PC-9 (cell line): ENCODE results near the gene AKAP6. TPM values are rescaled to one million over a fixed set of nuclear protein-coding genes. Genes with fewer than 3 reads are reported as not detected.

Experiments
- BruUV-seq: library from RNA; stranded (reverse); fragments of 400-500 nt; replicated peaks from 2 replicates; lab custom pipeline; 2021; lab: Mats Ljungman, UMichigan
- CTCF ChIA-PET: fragments of 300-600 bp; sonication (Branson Sonifier 250); formaldehyde crosslinking; loops from one replicate; lab custom pipeline; 2022; ENCODE audit warnings: antibody characterized with exemption; lab: Charles Lee
- POLR2A ChIA-PET: fragments of 300-600 bp; sonication (Branson Sonifier 250); formaldehyde crosslinking; loops from one replicate; lab custom pipeline; 2022; ENCODE audit warnings: antibody characterized with exemption; ENCODE audit not compliant: unreplicated experiment; lab: Charles Lee
- DNase-seq, 2 experiments: peaks; one replicate each; pipeline versions ENCODE4 v3.0.0 to v3.0.0-alpha.2; 2015 to 2022; ENCODE audit warnings: mixed read lengths in 1 of 2
- H2AFZ ChIP-seq: fragments of 200-600 bp; sonication (generic); 2 replicates; pipeline ENCODE4 v1.8.1; 2017; ENCODE audit warnings: antibody characterized with exemption
- H3F3A ChIP-seq: fragments of 200-600 bp; sonication (generic); 2 replicates; pipeline ENCODE4 v1.8.1; 2017; ENCODE audit warnings: antibody characterized with exemption, mild to moderate bottlenecking, low read depth; ENCODE audit not compliant: insufficient read depth
- H3K27ac ChIP-seq: fragments of 200-600 bp; sonication (generic); 2 replicates; pipeline ENCODE4 v1.6.1; 2016; ENCODE audit warnings: mixed run types
- H3K27me3 ChIP-seq: fragments of 200-600 bp; sonication (generic); 2 replicates; pipeline ENCODE4 v1.6.1; 2016; ENCODE audit warnings: low read depth, mixed run types; ENCODE audit not compliant: insufficient read depth
- H3K36me3 ChIP-seq: fragments of 200-600 bp; sonication (generic); 2 replicates; pipeline ENCODE4 v1.6.1; 2016; ENCODE audit warnings: low read depth, mixed run types
- H3K4me1 ChIP-seq: fragments of 200-600 bp; sonication (generic); replicated peaks from 2 replicates; pipeline ENCODE4 v1.6.1; 2016; ENCODE audit warnings: mixed run types; ENCODE audit not compliant: insufficient read depth
- H3K4me2 ChIP-seq: fragments of 200-600 bp; sonication (generic); 2 replicates; pipeline ENCODE4 v1.6.1; 2017; ENCODE audit warnings: mixed run types
- H3K4me3 ChIP-seq: fragments of 200-600 bp; sonication (generic); 2 replicates; pipeline ENCODE4 v1.6.1; 2016; ENCODE audit warnings: mixed run types
- H3K79me2 ChIP-seq: fragments of 200-600 bp; sonication (generic); 2 replicates; pipeline ENCODE4 v1.6.1; 2017; ENCODE audit warnings: low read depth, mixed run types
- H3K9me2 ChIP-seq: fragments of 200-600 bp; sonication (generic); 2 replicates; pipeline ENCODE4 v1.8.1; 2017; ENCODE audit warnings: mild to moderate bottlenecking; ENCODE audit not compliant: insufficient read depth
- H3K9me3 ChIP-seq: fragments of 200-600 bp; sonication (generic); 2 replicates; pipeline ENCODE4 v1.8.1; 2016; ENCODE audit warnings: low read depth; ENCODE audit not compliant: insufficient read depth
- H4K20me1 ChIP-seq: fragments of 200-600 bp; sonication (generic); 2 replicates; pipeline ENCODE4 v1.8.1; 2017; ENCODE audit not compliant: insufficient read depth
- EZH2 ChIP-seq: fragments of 200-600 bp; sonication (generic); IDR thresholded peaks from 2 replicates; pipeline ENCODE4 v1.8.0; 2017; ENCODE audit warnings: antibody characterized with exemption, low read depth
- intact Hi-C: fragments of 100-400 bp; cut with micrococcal nuclease; formaldehyde crosslinking; loops from one replicate; pipeline ENCODE4 v1.10.0; 2022; ENCODE audit not compliant: unreplicated experiment
- total RNA-seq: library from RNA; stranded (reverse); gene quantifications from 2 replicates; pipeline ENCODE4 v1.2.3, GENCODE V29; 2021
- TF ChIP-seq, protein P1 (sequence below): fragments of 200-600 bp; sonication (generic); conservative IDR thresholded peaks from 2 replicates; pipeline ENCODE4 v1.6.1; 2017; ENCODE audit warnings: mixed run types, antibody characterized with exemption, mild to moderate bottlenecking, moderate library complexity

AKAP6 gene
- total RNA-seq, 1 experiment from 2014 or later, result 2.8 TPM

DNA sequence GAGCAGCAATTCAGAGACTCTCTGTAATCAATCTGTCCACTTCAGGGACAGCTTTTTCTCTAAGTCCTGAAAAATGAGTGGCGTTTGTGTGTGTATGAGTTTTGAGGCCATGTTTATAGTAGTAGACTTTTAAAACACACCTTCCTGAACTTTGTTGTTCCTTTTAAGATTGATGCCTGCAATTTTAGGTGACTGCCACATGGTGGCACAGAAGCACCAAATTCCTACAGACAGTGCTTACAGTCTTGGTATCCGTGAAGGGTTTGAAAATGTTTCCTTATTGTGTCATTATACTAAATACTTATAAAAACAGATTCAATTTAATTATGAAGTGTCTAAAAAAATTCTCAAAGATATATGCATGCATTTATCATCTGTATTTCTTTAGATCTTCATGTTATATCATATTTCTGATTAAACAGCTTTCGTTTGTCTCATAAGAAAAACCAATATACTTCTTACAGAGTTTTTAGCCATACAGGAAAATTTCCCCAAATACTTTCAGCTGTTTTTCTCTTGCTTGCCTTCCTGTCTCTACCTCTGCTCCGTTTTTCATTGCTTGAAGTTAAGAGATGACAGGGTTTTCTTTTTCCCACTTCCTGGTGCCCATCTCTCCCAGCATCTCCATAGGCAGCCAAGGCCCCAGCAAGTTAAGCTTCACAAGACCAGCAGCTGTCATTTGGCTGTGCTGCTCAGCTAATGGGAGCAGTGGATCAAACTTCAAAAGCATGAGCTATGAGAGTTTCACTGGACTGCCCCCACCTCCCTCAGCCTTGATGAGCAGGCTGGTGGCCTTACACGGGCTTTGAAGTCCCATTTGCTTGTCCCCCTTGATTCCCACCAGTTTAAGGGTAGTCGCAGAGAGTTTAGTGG lies 259.6 kb downstream of the AKAP6 start:
- no peaks in the 10 kb centered on the region for H4K20me1 ChIP-seq
- no peaks in the 10 kb centered on the region for H3K9me2 ChIP-seq
- no peak for DNase-seq
- no peaks in the 10 kb centered on the region for H3F3A ChIP-seq
- H3K27me3 ChIP-seq, result no peaks in the 10 kb centered on the region
- ChIA-PET CTCF (no interaction called here), POLR2A (interaction anchor here (0.8 kb wide), 1 partner anchor 1254 kb away, joined by 3 read pairs; no protein-coding TSS in a partner anchor)
- intact Hi-C loops, result no loop called here
- H3K36me3 ChIP-seq, result no peaks in the 10 kb centered on the region
- no TSS peak for BruUV-seq
- no peak overlapping the region for H3K4me3 ChIP-seq
- no peak overlapping the region for H3K27ac ChIP-seq
- no peaks in the 10 kb centered on the region for H3K4me1 ChIP-seq
- H3K79me2 ChIP-seq, result no peaks in the 10 kb centered on the region
- H2AFZ ChIP-seq, result no peak overlapping the region
- no peak for TF ChIP-seq EZH2
- TF ChIP-seq, protein P1, sequence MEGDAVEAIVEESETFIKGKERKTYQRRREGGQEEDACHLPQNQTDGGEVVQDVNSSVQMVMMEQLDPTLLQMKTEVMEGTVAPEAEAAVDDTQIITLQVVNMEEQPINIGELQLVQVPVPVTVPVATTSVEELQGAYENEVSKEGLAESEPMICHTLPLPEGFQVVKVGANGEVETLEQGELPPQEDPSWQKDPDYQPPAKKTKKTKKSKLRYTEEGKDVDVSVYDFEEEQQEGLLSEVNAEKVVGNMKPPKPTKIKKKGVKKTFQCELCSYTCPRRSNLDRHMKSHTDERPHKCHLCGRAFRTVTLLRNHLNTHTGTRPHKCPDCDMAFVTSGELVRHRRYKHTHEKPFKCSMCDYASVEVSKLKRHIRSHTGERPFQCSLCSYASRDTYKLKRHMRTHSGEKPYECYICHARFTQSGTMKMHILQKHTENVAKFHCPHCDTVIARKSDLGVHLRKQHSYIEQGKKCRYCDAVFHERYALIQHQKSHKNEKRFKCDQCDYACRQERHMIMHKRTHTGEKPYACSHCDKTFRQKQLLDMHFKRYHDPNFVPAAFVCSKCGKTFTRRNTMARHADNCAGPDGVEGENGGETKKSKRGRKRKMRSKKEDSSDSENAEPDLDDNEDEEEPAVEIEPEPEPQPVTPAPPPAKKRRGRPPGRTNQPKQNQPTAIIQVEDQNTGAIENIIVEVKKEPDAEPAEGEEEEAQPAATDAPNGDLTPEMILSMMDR, result peak; percentile 66
- no peaks in the 10 kb centered on the region; the same call in 1 of the 2 replicates for H3K9me3 ChIP-seq
- H3K4me2 ChIP-seq, result no peak overlapping the region

DNA sequence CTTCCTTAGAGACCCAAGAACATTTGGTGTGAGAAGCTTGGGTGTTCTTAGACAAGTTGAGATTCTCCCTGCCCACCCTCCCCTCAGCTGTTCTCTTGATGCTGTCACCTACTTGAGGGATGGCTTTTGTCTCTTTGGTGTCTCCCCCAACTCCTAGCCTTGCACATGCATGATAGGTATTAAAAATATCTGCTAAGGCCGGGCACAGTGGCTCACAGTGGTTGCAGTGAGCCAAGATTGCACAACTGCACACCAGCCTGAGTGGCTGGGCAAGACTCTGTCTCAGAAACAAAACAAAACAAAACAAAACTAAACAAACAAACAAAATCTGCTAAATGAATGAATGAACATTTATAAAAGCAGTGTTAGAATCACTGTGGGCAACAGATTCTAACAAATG lies 261.1 kb downstream of the AKAP6 start:
- no peaks in the 10 kb centered on the region for H4K20me1 ChIP-seq
- intact Hi-C loops, result loop anchor here (10.0 kb wide), 2 partner anchors 105 to 845 kb away; no protein-coding TSS in a partner anchor
- no peaks in the 10 kb centered on the region for H3K36me3 ChIP-seq
- no peaks in the 10 kb centered on the region for H3K4me1 ChIP-seq
- no peaks in the 10 kb centered on the region for H3K27me3 ChIP-seq
- no TSS peak for BruUV-seq
- no peak overlapping the region for H3K27ac ChIP-seq
- no peak overlapping the region for H3K4me2 ChIP-seq
- ChIA-PET POLR2A (no interaction called here), CTCF (no interaction called here)
- no peak for TF ChIP-seq EZH2
- TF ChIP-seq, protein P1, result no peak
- no peak overlapping the region for H2AFZ ChIP-seq
- no peak overlapping the region for H3K4me3 ChIP-seq
- H3K9me3 ChIP-seq, result no peaks in the 10 kb centered on the region; the same call in 1 of the 2 replicates
- H3F3A ChIP-seq, result no peaks in the 10 kb centered on the region
- no peaks in the 10 kb centered on the region for H3K79me2 ChIP-seq
- DNase-seq, result no peak
- H3K9me2 ChIP-seq, result no peaks in the 10 kb centered on the region

DNA sequence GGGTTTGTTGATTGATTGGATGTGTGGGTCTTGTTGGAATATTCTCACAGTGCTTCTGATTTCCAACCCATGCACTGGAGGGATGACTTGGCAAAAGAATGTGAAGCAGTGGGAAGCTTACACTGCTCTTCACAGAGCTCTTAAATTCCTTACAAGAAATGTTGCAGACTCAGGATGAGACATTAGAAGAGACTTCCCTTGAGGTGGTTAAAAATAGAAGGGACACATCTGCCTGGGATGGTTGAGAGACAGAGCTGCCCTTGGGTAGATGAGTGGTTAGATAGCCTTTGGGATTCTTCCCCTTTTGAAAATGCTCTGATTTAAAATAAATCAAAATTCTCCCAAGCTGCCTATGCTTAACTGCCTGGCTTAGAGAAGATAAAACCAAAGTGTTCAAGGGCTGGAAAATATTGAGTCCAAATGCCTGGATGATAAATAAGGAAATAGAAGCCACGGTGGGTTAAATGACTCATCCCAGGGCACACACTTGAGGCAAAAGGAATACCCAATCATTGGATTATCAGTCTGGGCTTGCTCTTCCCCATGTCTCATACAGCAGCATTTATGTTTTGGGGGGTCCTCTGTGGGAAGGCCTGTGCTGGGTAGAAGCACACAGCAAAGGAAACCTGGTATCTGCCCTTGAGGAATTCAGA lies 264.3 kb downstream of the AKAP6 start:
- H3K27ac ChIP-seq, result no peak overlapping the region
- DNase-seq, result no peak
- no peak overlapping the region for H3K4me2 ChIP-seq
- no peaks in the 10 kb centered on the region for H3F3A ChIP-seq
- no peak overlapping the region for H3K4me3 ChIP-seq
- H4K20me1 ChIP-seq, result no peaks in the 10 kb centered on the region
- H3K27me3 ChIP-seq, result no peaks in the 10 kb centered on the region
- no peak overlapping the region for H2AFZ ChIP-seq
- TF ChIP-seq, protein P1, result no peak
- no peak for TF ChIP-seq EZH2
- H3K79me2 ChIP-seq, result no peaks in the 10 kb centered on the region
- no peaks in the 10 kb centered on the region; the same call in 1 of the 2 replicates for H3K9me3 ChIP-seq
- CTCF ChIA-PET, result interaction anchor here (0.6 kb wide), 1 partner anchor 1051 kb away, joined by 3 read pairs; no protein-coding TSS in a partner anchor
- no peaks in the 10 kb centered on the region for H3K36me3 ChIP-seq
- POLR2A ChIA-PET, result no interaction called here
- no peaks in the 10 kb centered on the region for H3K4me1 ChIP-seq
- H3K9me2 ChIP-seq, result no peaks in the 10 kb centered on the region
- intact Hi-C loops, result loop anchor here (10.0 kb wide), 2 partner anchors 101 to 841 kb away; no protein-coding TSS in a partner anchor
- no TSS peak for BruUV-seq
